GM10248 (cell line): ENCODE results near the gene KATNIP.

ENCODE experiments used
- CTCF ChIA-PET: fragments of 300-600 bp; sonication (Branson Sonifier 250); formaldehyde crosslinking; extraction: SDS; loops from one replicate; lab custom pipeline; 2021; ENCODE audit warnings: antibody characterized with exemption; lab: Yijun Ruan, JAX
- POLR2A ChIA-PET: fragments of 350-650 bp; sonication (Branson Sonifier 250); formaldehyde crosslinking; extraction: SDS; loops from one replicate; lab custom pipeline; 2020; ENCODE audit warnings: antibody characterized with exemption; lab: Yijun Ruan, JAX
- DNase-seq: peaks from one replicate; pipeline ENCODE4 v3.0.0; 2012; ENCODE audit errors: extremely low spot score
- CTCF ChIP-seq: IDR thresholded peaks from 2 replicates; pipeline ENCODE4 v1.5.1; 2012; ENCODE audit warnings: mild to moderate bottlenecking, low read depth; ENCODE audit errors: extremely low read depth, missing control alignments, control extremely low read depth

The KATNIP gene

GRCh38 chr16:27571433-27572326, 21.7 kb downstream of the KATNIP start:
- POLR2A ChIA-PET, result no interaction called here
- no peak for TF ChIP-seq CTCF
- CTCF ChIA-PET, result interaction anchor here (0.7 to 1.2 kb wide), 4 partner anchors 11 to 499 kb away, joined by 3 to 4 read pairs (median 3); no protein-coding TSS in a partner anchor
- DNase-seq, result no peak

DNA sequence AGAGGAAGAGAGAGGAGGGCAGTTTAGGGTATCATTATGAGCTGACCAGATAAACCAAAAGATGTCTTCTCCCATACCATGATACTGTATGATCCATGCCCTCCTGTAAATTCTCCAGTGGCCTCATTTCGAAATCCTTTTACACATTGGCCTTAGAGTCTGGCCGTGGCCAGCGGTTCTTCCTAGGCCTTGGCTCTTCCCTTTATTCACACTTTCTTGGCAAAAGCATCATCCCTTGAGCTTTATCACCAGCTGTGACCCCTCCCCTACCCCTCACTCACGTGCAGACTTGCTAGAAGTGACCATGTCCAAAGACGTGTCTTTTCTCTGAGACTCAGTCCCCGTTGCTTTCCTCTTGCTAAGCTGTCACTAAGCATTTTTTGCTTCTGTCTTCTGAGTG, 22.8 kb downstream of the KATNIP start:
- POLR2A ChIA-PET, result no interaction called here
- TF ChIP-seq CTCF, result no peak
- CTCF ChIA-PET, result interaction anchor here (1.2 kb wide), 1 partner anchor 497 kb away, joined by 3 read pairs; no protein-coding TSS in a partner anchor
- DNase-seq, result no peak

GRCh38 chr16:27576729-27577128, 26.8 kb downstream of the KATNIP start:
- no peak for TF ChIP-seq CTCF
- POLR2A ChIA-PET, result no interaction called here
- DNase-seq, result no peak
- CTCF ChIA-PET, result interaction anchor here (1.2 kb wide), 1 partner anchor 11 kb away, joined by 3 read pairs; no protein-coding TSS in a partner anchor

GRCh38 chr16:27579087-27579980, 29.4 kb downstream of the KATNIP start:
- DNase-seq, result no peak
- TF ChIP-seq CTCF, result no peak
- ChIA-PET POLR2A (no interaction called here), CTCF (interaction anchor here (1.4 kb wide), 1 partner anchor 11 kb away, joined by 3 read pairs; no protein-coding TSS in a partner anchor)

DNA sequence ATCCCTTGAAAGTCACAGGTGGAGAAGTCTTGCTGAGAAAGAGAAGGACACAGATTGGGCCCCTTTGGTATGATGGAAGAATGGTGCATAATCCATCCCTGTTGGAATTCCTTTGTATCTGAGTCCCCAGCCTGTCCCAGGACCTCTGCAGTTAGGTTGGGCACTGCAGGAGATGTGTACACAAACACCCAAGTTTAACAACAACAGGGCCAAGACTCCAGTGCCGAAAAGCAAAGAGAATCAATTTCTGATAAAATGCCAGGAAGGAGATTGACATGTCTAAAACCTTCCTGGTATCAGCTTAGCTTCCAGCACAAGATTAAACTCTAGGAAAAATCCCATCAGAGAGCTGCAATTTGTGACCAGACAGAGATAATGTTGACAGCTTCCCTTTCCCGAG, 32.9 kb downstream of the KATNIP start:
- TF ChIP-seq CTCF, result no peak
- POLR2A ChIA-PET, result no interaction called here
- no peak for DNase-seq
- CTCF ChIA-PET, result interaction anchor here (1.4 kb wide), 1 partner anchor 11 kb away, joined by 4 read pairs; no protein-coding TSS in a partner anchor

DNA sequence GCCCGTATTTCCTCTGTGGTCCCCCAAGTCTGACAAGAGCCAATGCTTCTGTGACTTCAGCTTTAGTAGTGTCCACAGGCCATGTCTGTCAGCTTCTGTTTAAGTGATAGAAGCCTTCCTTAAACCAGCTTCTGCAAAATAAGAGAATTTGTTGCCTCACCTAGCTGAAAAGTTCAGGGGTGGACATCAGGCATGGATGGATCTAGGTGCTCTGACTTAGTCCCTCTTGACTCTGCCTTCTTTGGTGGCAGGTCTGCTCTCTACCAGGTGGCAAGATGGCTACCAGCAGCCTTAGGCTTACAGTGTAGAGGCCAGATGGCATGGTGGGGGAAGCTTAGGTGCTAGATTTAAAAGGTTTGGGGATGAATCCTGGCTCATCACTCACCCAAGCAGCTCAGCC, 33.7 kb downstream of the KATNIP start:
- no peak for DNase-seq
- CTCF ChIA-PET, result no interaction called here
- no peak for TF ChIP-seq CTCF
- POLR2A ChIA-PET, result no interaction called here
